ENCODE measurements around the gene RBFOX2. TPM values are rescaled to one million over a fixed set of nuclear protein-coding genes. Genes with fewer than 3 reads are reported as not detected.

The RBFOX2 gene
- total RNA-seq, 1 donor from 2014 or later, result 164 TPM

DNA sequence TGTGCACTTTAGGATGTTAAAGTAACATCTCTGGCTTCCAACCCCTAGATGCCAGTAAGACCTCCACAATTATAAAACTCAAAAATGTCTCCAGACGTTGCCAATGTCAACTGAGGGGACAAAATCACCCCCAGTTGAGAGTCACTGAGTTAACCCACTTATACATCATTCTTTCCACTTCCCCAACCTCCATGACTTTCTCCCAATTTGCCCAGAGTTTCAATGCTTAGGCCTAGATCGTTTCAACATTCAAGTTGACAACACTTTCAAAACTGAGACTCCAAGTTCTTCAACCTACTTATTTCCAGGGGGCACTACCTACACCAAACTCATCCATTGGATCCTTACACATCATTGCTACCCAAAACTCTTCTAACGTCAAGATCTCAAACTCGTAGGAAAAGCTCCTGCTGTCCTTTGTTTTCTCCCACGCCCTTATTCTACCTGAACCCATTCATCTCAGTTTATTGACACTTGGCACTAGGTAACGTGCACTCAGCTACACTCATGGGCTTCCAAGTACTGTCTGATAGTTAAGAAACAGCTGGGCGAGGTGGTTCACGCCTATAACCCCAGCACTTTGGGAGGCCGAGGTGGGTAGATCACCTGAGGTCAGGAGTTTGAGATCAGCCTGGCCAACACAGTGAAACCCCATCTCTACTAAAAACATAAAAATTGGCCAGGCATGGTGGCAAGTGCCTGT lies 24.5 kb downstream of the RBFOX2 start:
- no peaks in the 10 kb centered on the region for H3K27me3 Mint-ChIP-seq

DNA sequence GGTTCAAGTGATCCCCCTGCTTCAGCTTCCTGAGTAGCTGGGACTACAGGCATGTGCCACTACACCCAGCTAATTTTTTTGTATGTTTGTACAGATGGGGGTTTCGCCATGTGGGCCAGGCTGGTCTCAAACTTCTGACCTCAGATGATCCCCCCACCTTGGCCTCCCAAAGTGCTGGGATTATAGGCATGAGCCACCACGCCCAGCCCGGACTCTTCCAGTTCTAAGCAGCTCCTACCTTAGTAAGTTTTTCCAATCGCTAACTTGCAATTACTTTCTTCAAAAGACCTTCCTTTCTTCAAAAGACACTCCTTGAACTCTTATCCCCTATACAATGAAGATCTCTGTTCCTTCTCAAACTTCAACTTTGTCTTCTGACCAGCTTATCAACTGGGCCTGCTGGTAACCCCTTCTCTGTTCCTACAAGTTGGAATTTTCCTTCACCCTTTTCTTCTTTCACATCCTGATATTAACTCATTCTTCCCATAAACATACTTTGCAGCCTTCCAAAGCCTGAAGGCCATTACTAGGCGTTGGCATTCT lies 25.8 kb downstream of the RBFOX2 start:
- no peaks in the 10 kb centered on the region for H3K27me3 Mint-ChIP-seq
- no peak overlapping the region for H3K27ac Mint-ChIP-seq

More for the DNA sequence above, 24.5 kb downstream of the RBFOX2 start:
- H3K9me3 Mint-ChIP-seq, result no peaks in the 10 kb centered on the region
- no peak overlapping the region for H3K27ac Mint-ChIP-seq
- peaks cover 11% of the 10 kb centered on the region for H3K36me3 Mint-ChIP-seq
- TF ChIP-seq, protein P1, sequence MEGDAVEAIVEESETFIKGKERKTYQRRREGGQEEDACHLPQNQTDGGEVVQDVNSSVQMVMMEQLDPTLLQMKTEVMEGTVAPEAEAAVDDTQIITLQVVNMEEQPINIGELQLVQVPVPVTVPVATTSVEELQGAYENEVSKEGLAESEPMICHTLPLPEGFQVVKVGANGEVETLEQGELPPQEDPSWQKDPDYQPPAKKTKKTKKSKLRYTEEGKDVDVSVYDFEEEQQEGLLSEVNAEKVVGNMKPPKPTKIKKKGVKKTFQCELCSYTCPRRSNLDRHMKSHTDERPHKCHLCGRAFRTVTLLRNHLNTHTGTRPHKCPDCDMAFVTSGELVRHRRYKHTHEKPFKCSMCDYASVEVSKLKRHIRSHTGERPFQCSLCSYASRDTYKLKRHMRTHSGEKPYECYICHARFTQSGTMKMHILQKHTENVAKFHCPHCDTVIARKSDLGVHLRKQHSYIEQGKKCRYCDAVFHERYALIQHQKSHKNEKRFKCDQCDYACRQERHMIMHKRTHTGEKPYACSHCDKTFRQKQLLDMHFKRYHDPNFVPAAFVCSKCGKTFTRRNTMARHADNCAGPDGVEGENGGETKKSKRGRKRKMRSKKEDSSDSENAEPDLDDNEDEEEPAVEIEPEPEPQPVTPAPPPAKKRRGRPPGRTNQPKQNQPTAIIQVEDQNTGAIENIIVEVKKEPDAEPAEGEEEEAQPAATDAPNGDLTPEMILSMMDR (conservative IDR thresholded peaks at IDR 0.05), result no peak
- peaks cover 58% of the 10 kb centered on the region for H3K4me1 Mint-ChIP-seq (ENCODE audit: unreplicated experiment)
- H3K4me3 Mint-ChIP-seq, result no peak overlapping the region
- no peak for DNase-seq (ENCODE audit: extremely low spot score, unreplicated experiment)

DNA sequence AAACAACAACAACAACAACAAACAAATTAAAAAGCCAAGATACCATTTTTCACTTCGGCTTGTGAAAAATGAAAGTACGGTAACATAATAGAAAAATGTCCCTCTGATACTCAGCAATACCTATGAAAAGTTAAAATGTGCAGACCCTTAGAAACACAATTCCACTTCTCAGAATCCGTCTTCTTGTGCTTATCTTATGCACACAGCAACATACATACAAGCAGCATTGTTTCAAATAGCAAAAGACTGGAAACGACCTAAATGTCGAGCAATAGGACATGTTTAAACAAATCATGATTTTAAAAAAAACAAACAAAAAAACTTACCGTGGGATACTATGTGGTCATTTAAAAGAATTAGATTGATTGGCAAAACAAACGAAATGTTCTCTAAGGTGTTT lies 26.5 kb downstream of the RBFOX2 start:
- H3K36me3 Mint-ChIP-seq, result peaks cover 15% of the 10 kb centered on the region
- DNase-seq (ENCODE audit: extremely low spot score, unreplicated experiment), result no peak
- H3K9me3 Mint-ChIP-seq, result no peaks in the 10 kb centered on the region
- H3K4me3 Mint-ChIP-seq, result no peak overlapping the region
- peaks cover 53% of the 10 kb centered on the region for H3K4me1 Mint-ChIP-seq (ENCODE audit: unreplicated experiment)
- H3K27me3 Mint-ChIP-seq, result no peaks in the 10 kb centered on the region
- no peak overlapping the region for H3K27ac Mint-ChIP-seq
- TF ChIP-seq, protein P1 (conservative IDR thresholded peaks at IDR 0.05), result no peak

More for the DNA sequence above, 25.8 kb downstream of the RBFOX2 start:
- Mint-ChIP-seq H3K9me3 (no peaks in the 10 kb centered on the region), H3K36me3 (peaks cover 11% of the 10 kb centered on the region), H3K4me3 (no peak overlapping the region), H3K4me1 (ENCODE audit: unreplicated experiment) (peaks cover 51% of the 10 kb centered on the region)
- TF ChIP-seq, protein P1 (conservative IDR thresholded peaks at IDR 0.05), result no peak
- no peak for DNase-seq (ENCODE audit: extremely low spot score, unreplicated experiment)

DNA sequence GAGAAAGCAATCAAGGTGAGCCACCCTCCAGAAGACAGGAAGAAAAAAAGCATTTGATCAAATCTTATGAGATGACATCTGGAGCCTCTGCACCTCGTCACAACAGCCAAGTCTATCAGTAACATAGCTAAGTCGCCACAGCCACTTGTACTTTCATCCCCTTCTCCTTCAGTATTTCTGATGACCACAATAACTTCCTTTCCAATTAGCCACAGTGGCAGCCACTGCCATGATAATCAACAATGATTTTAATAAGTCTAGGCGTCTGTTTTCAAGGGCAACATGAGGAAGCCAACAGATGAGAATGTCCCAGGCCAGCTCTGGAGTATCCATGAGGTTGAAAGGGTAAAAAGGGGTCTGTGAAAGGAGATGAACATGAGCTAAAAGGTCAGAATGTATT lies 29.9 kb downstream of the RBFOX2 start:
- no peaks in the 10 kb centered on the region for H3K27me3 Mint-ChIP-seq
- TF ChIP-seq, protein P1 (conservative IDR thresholded peaks at IDR 0.05), result no peak
- peaks cover 20% of the 10 kb centered on the region for H3K36me3 Mint-ChIP-seq
- no peak for DNase-seq (ENCODE audit: extremely low spot score, unreplicated experiment)
- no peak overlapping the region for H3K27ac Mint-ChIP-seq
- H3K4me1 Mint-ChIP-seq (ENCODE audit: unreplicated experiment), result peaks cover 50% of the 10 kb centered on the region
- no peak overlapping the region for H3K4me3 Mint-ChIP-seq
- H3K9me3 Mint-ChIP-seq, result no peaks in the 10 kb centered on the region

DNA sequence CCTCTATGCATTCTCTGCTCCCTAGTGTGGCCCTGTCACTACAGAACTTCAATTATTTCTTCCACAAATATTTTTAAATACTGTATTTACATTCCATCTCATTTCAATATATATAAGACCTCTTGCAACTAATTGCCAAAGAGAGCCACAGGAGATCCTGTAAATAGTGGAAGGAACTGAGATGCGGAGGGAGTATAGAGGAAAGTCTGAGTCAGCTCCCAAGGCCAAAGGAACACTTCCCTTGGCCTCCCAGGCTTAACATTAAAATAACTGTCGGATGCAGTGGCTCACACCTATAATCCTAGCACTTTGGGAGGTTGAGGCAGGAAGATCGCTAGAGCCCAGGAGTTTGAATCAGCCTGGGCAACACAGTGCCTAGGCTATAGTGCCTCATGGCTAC lies 31.2 kb downstream of the RBFOX2 start:
- H3K27ac Mint-ChIP-seq, result no peak overlapping the region
- H3K4me3 Mint-ChIP-seq, result no peak overlapping the region
- H3K36me3 Mint-ChIP-seq, result peaks cover 20% of the 10 kb centered on the region
- no peak for DNase-seq (ENCODE audit: extremely low spot score, unreplicated experiment)
- TF ChIP-seq, protein P1 (conservative IDR thresholded peaks at IDR 0.05), result no peak
- peaks cover 43% of the 10 kb centered on the region for H3K4me1 Mint-ChIP-seq (ENCODE audit: unreplicated experiment)
- H3K27me3 Mint-ChIP-seq, result no peaks in the 10 kb centered on the region
- H3K9me3 Mint-ChIP-seq, result no peaks in the 10 kb centered on the region
